HG03066 (cell line): ENCODE results near the gene CSGALNACT2.
"Not testable (repeated sequence)": the region's sequence is repeated elsewhere in the genome, so short reads cannot be mapped to it uniquely, and the experiment has no call there.

Experiments used
- ATAC-seq: cut with Tn5 transposase; IDR thresholded peaks from one replicate; pipeline ENCODE4 v1.9.1; 2021; ENCODE audit warnings: low read depth; ENCODE audit not compliant: unreplicated experiment

Gene CSGALNACT2

GRCh38 chr10:43173120-43173519, 34.9 kb downstream of the CSGALNACT2 start:
- ATAC-seq = no peak

- no peak for ATAC-seq
Observed at GRCh38 chr10:43174969-43175368, 36.7 kb downstream of the CSGALNACT2 start.

GRCh38 chr10:43176271-43176670, 38.0 kb downstream of the CSGALNACT2 start:
- ATAC-seq = no peak

GRCh38 chr10:43177595-43177994, 39.4 kb downstream of the CSGALNACT2 start:
- no peak for ATAC-seq

GRCh38 chr10:43181146-43181545, 42.9 kb downstream of the CSGALNACT2 start:
- no peak for ATAC-seq

GRCh38 chr10:43183764-43184163, 45.5 kb downstream of the CSGALNACT2 start:
- ATAC-seq = not testable (repeated sequence)

GRCh38 chr10:43186150-43186549, 47.9 kb downstream of the CSGALNACT2 start:
- no peak for ATAC-seq

GRCh38 chr10:43187213-43187612, 49.0 kb downstream of the CSGALNACT2 start:
- ATAC-seq = no peak

GRCh38 chr10:43188702-43189101, 50.5 kb downstream of the CSGALNACT2 start:
- no peak for ATAC-seq

- no peak for ATAC-seq
Observed at GRCh38 chr10:43190289-43190688, 52.0 kb downstream of the CSGALNACT2 start.

- ATAC-seq = no peak
Observed at GRCh38 chr10:43190775-43191174, 52.5 kb downstream of the CSGALNACT2 start.

GRCh38 chr10:43192884-43193283, 54.6 kb downstream of the CSGALNACT2 start:
- no peak for ATAC-seq

GRCh38 chr10:43193496-43194080, 55.3 kb downstream of the CSGALNACT2 start:
- no peak for ATAC-seq

- ATAC-seq = no peak
Observed at GRCh38 chr10:43194266-43194665, 56.0 kb downstream of the CSGALNACT2 start.

- ATAC-seq = no peak
Observed at GRCh38 chr10:43194859-43195258, 56.6 kb downstream of the CSGALNACT2 start.

- ATAC-seq = no peak
Observed at GRCh38 chr10:43195557-43195956, 57.3 kb downstream of the CSGALNACT2 start.

- ATAC-seq = no peak
Observed at GRCh38 chr10:43196131-43196980, 58.1 kb downstream of the CSGALNACT2 start.

- no peak for ATAC-seq
Observed at GRCh38 chr10:43196981-43197833, 59.0 kb downstream of the CSGALNACT2 start.

GRCh38 chr10:43197834-43198681, 59.8 kb downstream of the CSGALNACT2 start:
- no peak for ATAC-seq

- no peak for ATAC-seq
Observed at GRCh38 chr10:43198682-43199005, 60.4 kb downstream of the CSGALNACT2 start.
